ENCODE measurements around the gene YIPF2.

- no peak for TF ChIP-seq POLR2AphosphoS5 (IDR thresholded peaks at IDR 0.05; ENCODE audit: low read depth, low read length)
- TF ChIP-seq POLR2A (IDR thresholded peaks at IDR 0.05; ENCODE audit: low read depth, low read length) = no peak
- no peak for TF ChIP-seq TAF1 (IDR thresholded peaks at IDR 0.05; ENCODE audit: low read depth, low read length)
- no peak for TF ChIP-seq POU2F2 (IDR thresholded peaks at IDR 0.05; ENCODE audit: low read depth, low read length)
- no peak for TF ChIP-seq SPI1 (IDR thresholded peaks at IDR 0.05; ENCODE audit: low read depth, low read length)
- no peak for TF ChIP-seq PAX5 (IDR thresholded peaks at IDR 0.05; ENCODE audit: insufficient read depth, low read length, severe bottlenecking)
These were observed 35.4 kb upstream of the YIPF2 start for GRCh38 chr19:10963865-10964264.
